Measurements from ENCODE around the gene UNC13B.

DNA sequence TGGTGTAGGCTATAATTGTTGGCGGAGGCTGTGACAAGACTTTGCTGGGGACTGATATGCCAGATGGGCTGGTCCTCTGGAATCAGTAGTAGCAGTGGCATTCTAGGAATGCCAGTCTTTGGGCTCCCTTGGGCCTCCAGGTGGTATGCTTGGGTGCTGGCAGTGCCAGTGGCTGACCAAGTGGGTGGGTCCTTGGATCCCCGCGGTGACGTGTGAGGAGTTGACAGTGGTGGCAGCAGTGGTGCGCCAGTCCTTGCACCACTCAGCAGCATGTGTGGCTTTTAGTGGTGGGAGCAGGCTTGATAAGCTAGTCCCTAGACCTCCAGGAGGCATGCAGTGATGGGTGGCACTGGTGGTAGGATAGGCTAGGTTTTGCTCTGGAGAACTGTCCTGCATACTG, 63.9 kb downstream of the UNC13B start:
- TF ChIP-seq, protein P1, sequence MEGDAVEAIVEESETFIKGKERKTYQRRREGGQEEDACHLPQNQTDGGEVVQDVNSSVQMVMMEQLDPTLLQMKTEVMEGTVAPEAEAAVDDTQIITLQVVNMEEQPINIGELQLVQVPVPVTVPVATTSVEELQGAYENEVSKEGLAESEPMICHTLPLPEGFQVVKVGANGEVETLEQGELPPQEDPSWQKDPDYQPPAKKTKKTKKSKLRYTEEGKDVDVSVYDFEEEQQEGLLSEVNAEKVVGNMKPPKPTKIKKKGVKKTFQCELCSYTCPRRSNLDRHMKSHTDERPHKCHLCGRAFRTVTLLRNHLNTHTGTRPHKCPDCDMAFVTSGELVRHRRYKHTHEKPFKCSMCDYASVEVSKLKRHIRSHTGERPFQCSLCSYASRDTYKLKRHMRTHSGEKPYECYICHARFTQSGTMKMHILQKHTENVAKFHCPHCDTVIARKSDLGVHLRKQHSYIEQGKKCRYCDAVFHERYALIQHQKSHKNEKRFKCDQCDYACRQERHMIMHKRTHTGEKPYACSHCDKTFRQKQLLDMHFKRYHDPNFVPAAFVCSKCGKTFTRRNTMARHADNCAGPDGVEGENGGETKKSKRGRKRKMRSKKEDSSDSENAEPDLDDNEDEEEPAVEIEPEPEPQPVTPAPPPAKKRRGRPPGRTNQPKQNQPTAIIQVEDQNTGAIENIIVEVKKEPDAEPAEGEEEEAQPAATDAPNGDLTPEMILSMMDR (IDR thresholded peaks at IDR 0.05): no peak
- TF ChIP-seq POLR2A (IDR thresholded peaks at IDR 0.05): no peak

Data from body of pancreas (tissue), 4 donors.